ENCODE measurements around the gene CBX6. TPM values are rescaled to one million over a fixed set of nuclear protein-coding genes. Genes with fewer than 3 reads are reported as not detected.

The CBX6 gene
- total RNA-seq, 1 donor = 66.5 TPM

- no peak for TF ChIP-seq CTCF (IDR thresholded peaks at IDR 0.05; ENCODE audit: insufficient read depth, low read depth, low read length)
- H3K4me3 ChIP-seq (ENCODE audit: low read depth, low read length) = no peak overlapping the region
- DNase-seq (ENCODE audit: low read depth) = no peak
Observed at GRCh38 chr22:38874529-38875222, 2.7 kb upstream of the CBX6 start.

- H3K4me3 ChIP-seq (ENCODE audit: low read depth, low read length) = peak overlapping the region; percentile 81
- DNase-seq (ENCODE audit: low read depth) = no peak
- TF ChIP-seq CTCF (IDR thresholded peaks at IDR 0.05; ENCODE audit: insufficient read depth, low read depth, low read length) = no peak
Observed at GRCh38 chr22:38873469-38874411, 1.7 kb upstream of the CBX6 start.

GRCh38 chr22:38872831-38873248 lies 824 bp upstream of the CBX6 start:
- peak overlapping the region; percentile 81 for H3K4me3 ChIP-seq (ENCODE audit: low read depth, low read length)
- peak; percentile 48 for DNase-seq (ENCODE audit: low read depth)
- TF ChIP-seq CTCF (IDR thresholded peaks at IDR 0.05; ENCODE audit: insufficient read depth, low read depth, low read length) = no peak

DNA sequence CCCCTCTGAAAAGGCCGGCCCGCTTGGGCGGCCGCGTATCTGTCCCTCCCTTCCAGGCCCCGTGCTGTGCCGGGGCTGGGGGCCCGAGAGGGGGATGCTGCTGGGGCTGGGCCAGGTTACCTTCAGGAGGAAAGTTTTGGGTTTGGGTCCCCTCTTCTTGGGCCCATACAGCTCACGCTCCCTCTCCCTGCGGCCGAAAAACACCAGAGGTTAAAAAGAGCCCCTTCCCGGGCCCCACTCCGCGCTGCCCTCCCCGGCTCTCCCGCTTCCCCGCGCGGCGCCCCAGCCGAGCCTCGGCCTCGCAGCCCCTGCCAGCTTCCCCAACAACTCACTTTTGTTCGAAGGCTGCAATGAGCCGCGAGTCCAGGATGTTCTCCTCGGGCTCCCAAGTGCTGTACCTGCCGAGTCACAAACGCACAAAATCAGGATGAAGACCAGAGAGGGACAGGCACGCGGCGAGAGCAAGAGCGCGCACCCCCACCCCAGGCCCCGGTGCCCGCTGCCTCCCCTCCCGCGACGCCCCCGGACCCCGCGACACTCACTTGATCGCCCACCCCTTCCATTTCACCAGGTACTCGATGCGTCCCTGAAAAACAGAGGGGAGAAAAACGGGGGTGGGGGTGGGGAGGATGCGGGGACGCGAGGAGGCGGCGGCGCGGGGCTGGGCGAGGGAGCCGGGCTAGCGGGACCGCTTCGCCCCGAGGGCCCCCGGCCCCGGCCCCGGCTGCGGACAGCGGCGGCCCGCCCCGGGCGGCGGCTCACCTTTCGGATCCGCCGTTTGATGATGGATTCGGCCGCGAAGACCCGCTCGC lies 450 bp downstream of the CBX6 start:
- no peak for TF ChIP-seq CTCF (IDR thresholded peaks at IDR 0.05; ENCODE audit: insufficient read depth, low read depth, low read length)
- DNase-seq (ENCODE audit: low read depth) = peak; percentile 20
- H3K4me3 ChIP-seq (ENCODE audit: low read depth, low read length) = peak overlapping the region; percentile 81

- no peak for TF ChIP-seq CTCF (IDR thresholded peaks at IDR 0.05; ENCODE audit: insufficient read depth, low read depth, low read length)
- no peak for DNase-seq (ENCODE audit: low read depth)
- H3K4me3 ChIP-seq (ENCODE audit: low read depth, low read length) = peak overlapping the region; percentile 81
Observed at GRCh38 chr22:38870791-38871359, 1.1 kb downstream of the CBX6 start.

DNA sequence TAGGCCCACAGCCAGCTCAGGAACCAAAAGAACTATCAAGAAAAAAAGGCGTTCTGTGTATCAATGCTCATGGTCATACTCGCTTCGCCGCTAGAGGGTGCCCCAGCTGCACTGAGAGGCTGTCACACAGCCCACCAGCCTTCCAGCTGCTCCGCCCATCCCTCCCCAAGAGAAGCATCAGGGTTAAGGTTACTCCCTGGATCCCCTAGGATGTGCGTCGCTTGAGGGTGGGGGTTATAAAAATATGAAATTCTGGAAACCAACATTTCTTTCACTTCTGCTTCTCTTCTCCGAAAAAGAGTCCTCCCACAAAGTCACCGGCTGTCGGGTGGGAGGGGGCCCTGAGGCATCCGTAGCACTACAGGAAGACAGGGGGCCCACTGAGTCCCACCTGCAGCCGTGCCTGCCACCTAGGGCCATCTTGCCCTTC lies 1.7 kb downstream of the CBX6 start:
- DNase-seq (ENCODE audit: low read depth) = peak; percentile 82
- peak; percentile 97 for TF ChIP-seq CTCF (IDR thresholded peaks at IDR 0.05; ENCODE audit: insufficient read depth, low read depth, low read length)
- peak overlapping the region; percentile 81 for H3K4me3 ChIP-seq (ENCODE audit: low read depth, low read length)

Data from fibroblast of villous mesenchyme (primary cell).